ENCODE measurements around the gene ARHGAP33.

ARHGAP33 gene

GRCh38 chr19:35734889-35735288 is 40.5 kb upstream of the ARHGAP33 start:
- no peak overlapping the region for H3K4me3 ChIP-seq (replicated peaks in 1 of 2; ENCODE audit: low read depth in 2 of 2, low read length in 2 of 2)
- TF ChIP-seq CTCF (IDR thresholded peaks at IDR 0.05; ENCODE audit: low read depth, low read length): no peak
- no peak for DNase-seq (ENCODE audit: low read depth in 2 of 2)

- no peak overlapping the region for H3K4me3 ChIP-seq (replicated peaks in 1 of 2; ENCODE audit: low read depth in 2 of 2, low read length in 2 of 2)
- no peak for DNase-seq (ENCODE audit: low read depth in 2 of 2)
- peak; percentile 19 for TF ChIP-seq CTCF (IDR thresholded peaks at IDR 0.05; ENCODE audit: low read depth, low read length)
Measured at GRCh38 chr19:35736913-35737886, 38.2 kb upstream of the ARHGAP33 start.

- DNase-seq (ENCODE audit: low read depth in 2 of 2): no peak
- no peak for TF ChIP-seq CTCF (IDR thresholded peaks at IDR 0.05; ENCODE audit: low read depth, low read length)
- no peak overlapping the region for H3K4me3 ChIP-seq (replicated peaks in 1 of 2; ENCODE audit: low read depth in 2 of 2, low read length in 2 of 2)
Measured at GRCh38 chr19:35738021-35738886, 37.1 kb upstream of the ARHGAP33 start.

- no peak overlapping the region for H3K4me3 ChIP-seq (replicated peaks in 1 of 2; ENCODE audit: low read depth in 2 of 2, low read length in 2 of 2)
- no peak for DNase-seq (ENCODE audit: low read depth in 2 of 2)
- no peak for TF ChIP-seq CTCF (IDR thresholded peaks at IDR 0.05; ENCODE audit: low read depth, low read length)
Measured at GRCh38 chr19:35738887-35739229, 36.5 kb upstream of the ARHGAP33 start.

GRCh38 chr19:35739275-35740107 is 35.9 kb upstream of the ARHGAP33 start:
- H3K4me3 ChIP-seq (replicated peaks in 1 of 2; ENCODE audit: low read depth in 2 of 2, low read length in 2 of 2): peak overlapping the region; percentile 58 to 62
- DNase-seq (ENCODE audit: low read depth in 2 of 2): no peak

More at GRCh38 chr19:35739275-35740107, 35.9 kb upstream of the ARHGAP33 start:
- TF ChIP-seq CTCF (IDR thresholded peaks at IDR 0.05; ENCODE audit: low read depth, low read length): no peak

Data from cardiac fibroblast (primary cell).